ENCODE results near the gene PGM2.
A peak's percentile ranks its signal among the peaks of the same experiment; 100 is the strongest.

PGM2 gene

DNA sequence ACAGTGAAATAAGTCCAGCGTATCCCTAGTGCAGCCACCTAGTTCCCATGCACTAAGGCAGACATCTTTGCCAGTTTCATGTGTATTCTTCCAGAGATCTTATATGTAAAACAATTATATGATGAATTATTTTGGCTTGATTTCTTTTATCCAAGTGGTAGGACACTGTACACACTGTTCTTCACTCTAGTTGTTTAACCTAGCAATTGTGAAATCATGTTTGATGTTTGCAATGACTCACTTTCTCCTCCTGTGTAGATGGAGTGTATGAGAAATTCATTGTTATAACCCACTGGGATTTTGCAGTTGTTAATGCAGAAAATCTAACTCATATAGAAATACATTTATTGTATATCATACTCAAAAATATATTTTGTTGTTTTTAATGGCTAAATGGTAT, 46.9 kb downstream of the PGM2 start:
- DNase-seq (ENCODE audit: low read depth): peak; percentile 87

DNA sequence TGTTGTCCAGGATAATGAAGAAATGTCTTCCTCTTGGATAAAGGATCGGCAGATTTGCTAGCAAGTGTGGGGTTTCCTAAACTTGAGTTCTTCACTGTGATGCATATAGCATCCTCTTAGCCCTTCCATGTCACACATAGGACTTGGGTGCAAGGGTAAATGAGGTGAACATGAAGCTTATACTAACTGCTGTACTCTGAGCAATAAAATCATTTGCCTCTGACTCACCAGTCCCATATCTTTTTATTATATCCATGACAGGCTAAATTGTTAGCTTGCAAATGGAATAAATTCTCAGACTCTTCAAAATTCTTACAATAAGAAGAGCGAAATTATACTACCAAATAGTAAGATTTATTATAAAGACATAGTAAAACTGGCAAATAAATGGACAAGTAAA, 49.7 kb downstream of the PGM2 start:
- TF ChIP-seq, protein P1, sequence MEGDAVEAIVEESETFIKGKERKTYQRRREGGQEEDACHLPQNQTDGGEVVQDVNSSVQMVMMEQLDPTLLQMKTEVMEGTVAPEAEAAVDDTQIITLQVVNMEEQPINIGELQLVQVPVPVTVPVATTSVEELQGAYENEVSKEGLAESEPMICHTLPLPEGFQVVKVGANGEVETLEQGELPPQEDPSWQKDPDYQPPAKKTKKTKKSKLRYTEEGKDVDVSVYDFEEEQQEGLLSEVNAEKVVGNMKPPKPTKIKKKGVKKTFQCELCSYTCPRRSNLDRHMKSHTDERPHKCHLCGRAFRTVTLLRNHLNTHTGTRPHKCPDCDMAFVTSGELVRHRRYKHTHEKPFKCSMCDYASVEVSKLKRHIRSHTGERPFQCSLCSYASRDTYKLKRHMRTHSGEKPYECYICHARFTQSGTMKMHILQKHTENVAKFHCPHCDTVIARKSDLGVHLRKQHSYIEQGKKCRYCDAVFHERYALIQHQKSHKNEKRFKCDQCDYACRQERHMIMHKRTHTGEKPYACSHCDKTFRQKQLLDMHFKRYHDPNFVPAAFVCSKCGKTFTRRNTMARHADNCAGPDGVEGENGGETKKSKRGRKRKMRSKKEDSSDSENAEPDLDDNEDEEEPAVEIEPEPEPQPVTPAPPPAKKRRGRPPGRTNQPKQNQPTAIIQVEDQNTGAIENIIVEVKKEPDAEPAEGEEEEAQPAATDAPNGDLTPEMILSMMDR (IDR thresholded peaks at IDR 0.05; ENCODE audit: low read length, missing control alignments): no peak
- DNase-seq (ENCODE audit: low read depth): no peak
- no peak overlapping the region for H3K4me3 ChIP-seq (replicated peaks; ENCODE audit: low read depth, low read length)

More for the DNA sequence above, 46.9 kb downstream of the PGM2 start:
- TF ChIP-seq, protein P1 (IDR thresholded peaks at IDR 0.05; ENCODE audit: low read length, missing control alignments): no peak
- H3K4me3 ChIP-seq (replicated peaks; ENCODE audit: low read depth, low read length): no peak overlapping the region

DNA sequence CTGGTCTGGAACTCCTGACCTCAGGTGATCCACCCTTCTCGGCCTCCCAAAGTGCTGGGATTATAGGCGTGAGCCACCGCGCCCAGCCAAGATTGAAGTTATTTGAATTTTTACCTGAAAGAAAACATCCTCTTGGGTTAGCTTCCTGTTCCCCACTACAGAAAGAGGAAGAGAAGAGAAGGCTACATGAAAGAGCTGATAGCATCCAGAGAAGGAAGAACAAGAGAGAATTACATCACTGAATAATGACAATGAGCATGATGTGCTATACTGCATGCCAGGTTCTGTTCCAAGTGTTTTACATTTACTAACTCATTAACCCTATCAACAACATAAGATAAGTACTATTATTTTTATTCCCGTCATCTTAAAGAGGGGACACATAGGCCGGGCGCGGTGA, 52.9 kb downstream of the PGM2 start:
- TF ChIP-seq, protein P1 (IDR thresholded peaks at IDR 0.05; ENCODE audit: low read length, missing control alignments): no peak
- DNase-seq (ENCODE audit: low read depth): no peak
- no peak overlapping the region for H3K4me3 ChIP-seq (replicated peaks; ENCODE audit: low read depth, low read length)

DNA sequence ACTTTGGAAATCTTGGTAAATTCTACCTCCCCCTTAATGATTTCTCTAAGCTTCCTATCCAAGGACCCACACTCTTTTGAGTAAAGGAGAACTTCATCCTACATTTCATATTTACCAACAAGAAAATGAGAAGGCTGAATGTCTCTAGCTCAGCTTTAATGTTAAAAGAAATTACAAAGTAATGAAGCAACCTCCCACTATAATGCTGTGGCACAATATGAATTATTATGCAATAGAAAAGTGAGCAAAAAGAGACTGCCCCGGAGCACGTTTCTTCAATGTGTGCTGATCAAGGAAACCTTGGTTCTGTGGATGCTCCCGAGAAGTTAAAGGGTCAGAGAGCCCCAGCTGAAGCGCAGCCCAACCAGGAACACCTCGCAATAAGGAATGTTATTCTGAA, 55.3 kb downstream of the PGM2 start:
- TF ChIP-seq, protein P1 (IDR thresholded peaks at IDR 0.05; ENCODE audit: low read length, missing control alignments): no peak
- no peak overlapping the region for H3K4me3 ChIP-seq (replicated peaks; ENCODE audit: low read depth, low read length)
- DNase-seq (ENCODE audit: low read depth): no peak

DNA sequence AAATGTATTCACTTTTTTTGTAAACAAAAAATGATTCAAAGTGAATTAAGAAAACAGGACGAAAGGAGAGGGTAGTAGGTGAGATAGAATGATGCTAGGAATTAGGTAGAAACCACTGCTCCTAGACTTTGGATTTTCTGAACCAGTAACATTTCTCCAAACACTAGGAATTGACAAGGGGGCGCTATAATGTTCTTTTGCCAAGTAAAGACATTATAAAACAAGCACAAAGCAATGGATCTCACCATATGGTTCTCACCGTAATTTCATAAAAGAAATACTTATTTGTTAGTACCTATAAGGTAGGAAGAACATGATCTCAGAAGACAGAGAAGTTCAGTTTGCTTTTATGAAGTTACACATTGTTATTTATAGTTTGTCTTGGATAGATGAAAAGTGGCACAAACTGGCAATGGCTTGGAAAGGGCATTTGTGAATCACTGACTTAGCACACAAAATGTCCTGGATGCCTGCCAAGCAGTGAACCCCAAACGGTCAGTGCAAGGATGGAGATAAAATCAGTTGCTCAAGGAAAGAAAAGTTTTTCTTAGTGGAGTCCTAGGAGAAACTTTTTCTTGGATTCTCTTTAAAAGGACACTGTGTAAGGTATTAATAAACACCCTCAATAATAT, 56.3 kb downstream of the PGM2 start:
- TF ChIP-seq, protein P1 (IDR thresholded peaks at IDR 0.05; ENCODE audit: low read length, missing control alignments): peak; percentile 10
- no peak for DNase-seq (ENCODE audit: low read depth)

DNA sequence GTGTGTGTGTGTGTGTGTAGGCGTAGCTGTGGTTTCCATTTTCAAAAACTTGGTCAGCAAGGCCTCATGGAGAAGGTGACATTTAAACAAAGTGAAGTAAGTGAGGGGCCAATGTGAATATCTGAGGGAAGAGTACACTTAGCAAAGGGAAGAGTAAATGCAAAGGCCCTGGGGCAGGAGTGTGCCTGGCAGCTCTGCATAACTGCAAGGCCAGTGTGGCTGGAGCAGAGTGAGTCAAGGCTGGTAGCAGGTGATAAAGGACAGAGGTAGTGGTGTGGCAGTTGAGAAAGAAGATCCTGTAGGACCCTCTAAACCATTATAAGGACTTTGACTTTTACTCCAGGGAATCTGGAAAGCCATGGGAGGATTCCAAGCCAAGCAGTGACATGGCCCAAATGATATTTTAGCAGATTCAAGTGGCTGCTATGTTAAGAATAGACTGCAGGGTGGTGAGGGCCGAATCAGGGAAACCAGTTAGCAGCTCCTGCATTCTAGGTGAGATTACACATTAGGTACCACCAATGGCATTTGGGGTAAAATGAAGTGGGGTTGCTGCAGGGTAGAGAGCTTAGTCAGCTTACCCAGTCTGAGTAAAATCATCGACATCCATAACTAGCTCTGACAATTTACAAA, 58.5 kb downstream of the PGM2 start:
- TF ChIP-seq, protein P1 (IDR thresholded peaks at IDR 0.05; ENCODE audit: low read length, missing control alignments): no peak
- DNase-seq (ENCODE audit: low read depth): no peak
- H3K4me3 ChIP-seq (replicated peaks; ENCODE audit: low read depth, low read length): no peak overlapping the region

More for the DNA sequence above, 56.3 kb downstream of the PGM2 start:
- no peak overlapping the region for H3K4me3 ChIP-seq (replicated peaks; ENCODE audit: low read depth, low read length)

DNA sequence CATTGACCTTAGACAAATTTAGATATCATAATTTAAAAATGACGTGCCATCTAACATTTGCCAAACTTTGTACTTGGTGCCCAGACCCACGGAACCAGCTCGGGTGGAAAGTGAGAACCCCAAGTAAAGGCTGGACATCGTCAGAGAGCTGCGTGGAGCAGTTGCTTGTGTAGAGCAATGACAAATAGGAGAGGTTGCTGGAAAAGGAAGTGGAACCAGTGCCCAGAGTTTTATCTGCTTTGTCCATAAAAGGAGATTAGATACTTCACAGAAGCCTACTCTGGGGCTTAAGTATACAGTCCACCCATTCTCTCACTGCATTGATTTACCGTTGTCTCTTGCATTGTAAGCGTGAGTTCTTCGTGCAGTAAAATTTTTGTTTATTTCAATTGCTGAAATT, 59.0 kb downstream of the PGM2 start:
- no peak overlapping the region for H3K4me3 ChIP-seq (replicated peaks; ENCODE audit: low read depth, low read length)
- TF ChIP-seq, protein P1 (IDR thresholded peaks at IDR 0.05; ENCODE audit: low read length, missing control alignments): no peak
- peak; percentile 72 for DNase-seq (ENCODE audit: low read depth)
